ENCODE data around the gene ARF1.

Gene ARF1

GRCh38 chr1:228074954-228075730, 7.4 kb upstream of the ARF1 start:
- no peaks in the 10 kb centered on the region for H3K9me3 Mint-ChIP-seq
- DNase-seq = no peak
- H3K4me3 Mint-ChIP-seq = no peak overlapping the region
- TF ChIP-seq CTCF (IDR thresholded peaks at IDR 0.05) = no peak
- no peak overlapping the region for H3K27ac Mint-ChIP-seq
- H3K27me3 Mint-ChIP-seq (ENCODE audit: low read depth, poor library complexity) = peaks cover 16% of the 10 kb centered on the region
- H3K4me1 Mint-ChIP-seq = peaks cover 28% of the 10 kb centered on the region
- H3K36me3 Mint-ChIP-seq (ENCODE audit: low read depth) = no peaks in the 10 kb centered on the region

DNA sequence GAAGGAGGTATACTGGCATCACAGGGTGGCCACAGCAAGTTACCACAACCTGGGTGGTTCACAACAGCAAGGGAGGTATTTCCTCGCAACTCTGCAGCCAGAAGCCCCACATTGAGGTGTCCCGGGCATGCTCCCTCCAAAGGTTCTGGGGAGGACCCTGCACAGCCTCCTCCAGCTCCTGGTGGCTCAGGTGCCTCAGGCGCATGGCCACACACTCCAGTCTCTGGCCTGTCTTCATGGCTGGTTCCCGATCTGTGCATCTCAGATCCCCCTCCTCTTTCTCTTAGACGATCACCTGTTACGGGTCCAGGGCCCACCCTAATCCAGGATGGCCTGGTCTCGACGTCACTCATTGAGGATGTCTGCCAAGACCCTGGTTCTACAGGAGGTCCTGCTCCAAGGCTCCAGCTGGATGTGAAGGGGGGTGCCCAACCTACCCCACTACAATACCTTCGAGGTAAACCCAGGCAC, 6.7 kb upstream of the ARF1 start:
- DNase-seq = no peak
- Mint-ChIP-seq H3K9me3 (no peaks in the 10 kb centered on the region), H3K27me3 (ENCODE audit: low read depth, poor library complexity) (peaks cover 12% of the 10 kb centered on the region), H3K27ac (no peak overlapping the region), H3K4me1 (peaks cover 28% of the 10 kb centered on the region), H3K36me3 (ENCODE audit: low read depth) (no peaks in the 10 kb centered on the region), H3K4me3 (no peak overlapping the region)
- no peak for TF ChIP-seq CTCF (IDR thresholded peaks at IDR 0.05)

GRCh38 chr1:228076796-228077430, 5.6 kb upstream of the ARF1 start:
- Mint-ChIP-seq H3K9me3 (no peaks in the 10 kb centered on the region), H3K4me3 (no peak overlapping the region), H3K36me3 (ENCODE audit: low read depth) (no peaks in the 10 kb centered on the region), H3K27ac (no peak overlapping the region), H3K4me1 (peaks cover 37% of the 10 kb centered on the region), H3K27me3 (ENCODE audit: low read depth, poor library complexity) (peaks cover 7% of the 10 kb centered on the region)
- DNase-seq = no peak
- TF ChIP-seq CTCF (IDR thresholded peaks at IDR 0.05) = no peak

DNA sequence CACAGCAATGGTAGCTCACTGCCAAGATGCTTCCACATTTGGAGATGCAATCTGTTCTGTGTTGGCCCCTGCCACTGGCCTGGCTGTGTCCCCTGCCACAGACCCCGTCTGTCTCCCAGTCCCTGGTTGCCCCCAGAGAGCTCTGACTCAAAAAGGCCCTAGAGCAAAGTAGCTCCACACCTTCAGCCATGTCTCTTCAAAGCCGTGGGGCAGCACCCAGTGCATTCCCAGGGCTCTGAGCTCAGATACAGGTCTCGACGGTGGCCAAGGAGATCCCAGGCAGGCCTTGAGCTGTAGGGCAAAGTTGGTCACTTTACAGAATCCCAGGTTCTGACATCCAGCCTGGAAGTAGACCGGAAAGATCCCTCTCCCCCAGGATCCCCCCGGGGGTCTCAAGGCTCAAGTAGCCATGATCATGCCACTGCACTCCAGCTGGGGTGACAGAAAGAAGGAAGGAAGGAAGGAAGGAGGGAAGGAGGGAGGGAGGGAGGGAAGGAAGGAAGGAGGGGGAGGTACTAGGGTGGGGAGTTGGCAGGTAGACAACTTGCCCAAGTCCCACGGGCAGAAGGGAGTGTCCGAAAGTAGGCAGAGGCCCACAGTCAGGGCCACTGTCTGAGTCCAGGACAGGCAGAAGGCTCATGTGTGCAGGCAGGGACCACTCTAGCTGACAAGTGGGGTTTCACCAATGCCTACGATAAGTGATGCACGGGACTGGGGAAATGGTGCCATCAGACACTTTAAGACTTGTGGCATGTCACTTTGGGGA, 4.8 kb upstream of the ARF1 start:
- DNase-seq = no peak
- Mint-ChIP-seq H3K4me3 (no peak overlapping the region), H3K9me3 (no peaks in the 10 kb centered on the region), H3K36me3 (ENCODE audit: low read depth) (no peaks in the 10 kb centered on the region), H3K27ac (no peak overlapping the region), H3K27me3 (ENCODE audit: low read depth, poor library complexity) (peaks cover 6% of the 10 kb centered on the region), H3K4me1 (peaks cover 37% of the 10 kb centered on the region)
- TF ChIP-seq CTCF (IDR thresholded peaks at IDR 0.05) = no peak

DNA sequence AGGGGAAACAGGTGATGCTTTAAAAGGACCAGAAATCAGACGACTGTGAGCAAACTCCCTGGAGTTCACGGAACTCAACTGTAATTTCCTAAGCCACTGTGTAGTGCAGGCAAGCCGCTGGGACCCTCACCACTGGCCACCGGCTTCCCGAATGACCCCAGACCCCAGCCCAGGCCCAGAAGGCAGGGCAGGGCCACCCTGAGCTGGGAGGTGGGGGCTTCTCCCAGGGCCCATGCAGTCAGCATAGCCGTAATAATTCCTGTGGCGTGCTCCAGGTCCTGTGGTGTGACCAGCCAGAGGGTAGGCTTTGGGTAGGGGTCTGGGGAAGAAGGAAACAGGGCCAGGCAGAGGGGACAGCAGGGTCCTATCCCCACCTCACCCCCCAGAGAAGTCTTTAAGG, 3.5 kb upstream of the ARF1 start:
- peaks cover 42% of the 10 kb centered on the region for H3K4me1 Mint-ChIP-seq
- H3K4me3 Mint-ChIP-seq = no peak overlapping the region
- H3K36me3 Mint-ChIP-seq (ENCODE audit: low read depth) = no peaks in the 10 kb centered on the region
- H3K27me3 Mint-ChIP-seq (ENCODE audit: low read depth, poor library complexity) = peaks cover 5% of the 10 kb centered on the region
- DNase-seq = no peak
- no peak overlapping the region for H3K27ac Mint-ChIP-seq
- TF ChIP-seq CTCF (IDR thresholded peaks at IDR 0.05) = no peak
- no peaks in the 10 kb centered on the region for H3K9me3 Mint-ChIP-seq

Measured in nephron progenitor cell (in vitro differentiated cells).